Upper lobe of right lung (tissue), 1 donor: Measurements from ENCODE around the gene ETV3L. TPM values are rescaled to one million over a fixed set of nuclear protein-coding genes. Genes with fewer than 3 reads are reported as not detected.

Source experiments
- ATAC-seq: fragments of 200-7000 bp; cut with Tn5 transposase; one replicate; pipeline ENCODE4 v1.9.1; 2020; ENCODE audit warnings: mild to moderate bottlenecking, moderate library complexity
- DNase-seq: peaks from one replicate; pipeline ENCODE4 v3.0.0-alpha.2; 2020
- H3K27ac ChIP-seq: fragments of 200-600 bp; one replicate; pipeline ENCODE4 v1.8.0; 2022
- H3K27me3 ChIP-seq: fragments of 200-600 bp; one replicate; pipeline ENCODE4 v1.8.0; 2022; ENCODE audit warnings: mild to moderate bottlenecking
- H3K36me3 ChIP-seq: fragments of 200-600 bp; one replicate; pipeline ENCODE4 v1.8.0; 2022
- H3K4me1 ChIP-seq: fragments of 200-600 bp; one replicate; pipeline ENCODE4 v1.8.0; 2022
- H3K4me3 ChIP-seq: fragments of 200-600 bp; one replicate; pipeline ENCODE4 v1.8.0; 2022; ENCODE audit warnings: mild to moderate bottlenecking
- H3K9me3 ChIP-seq: fragments of 200-600 bp; one replicate; pipeline ENCODE4 v1.8.0; 2022
- CTCF ChIP-seq: fragments of 200-600 bp; IDR thresholded peaks from one replicate; pipeline ENCODE4 v1.8.0; 2022; ENCODE audit warnings: antibody characterized with exemption
- intact Hi-C: fragments of 100-400 bp; cut with DNase I; formaldehyde crosslinking; loops from one replicate; pipeline ENCODE4 v1.11.0; 2022
- total RNA-seq: library from RNA; stranded (reverse); fragmentation: NEBNext Ultra II Directional; extraction: Animal tissue kit (Norgen Biotek cat#: 25700); gene quantifications from one replicate; pipeline ENCODE4 v1.2.1, GENCODE V29; 2021
- donor health status: DM: no; HTN: yes; CAD: no; lungs with severe emphysema.

The ETV3L gene
- total RNA-seq, 1 donor from 2014 or later, result not detected

GRCh38 chr1:157095551-157095950 is 4.1 kb downstream of the ETV3L start:
- ATAC-seq (no peak), DNase-seq (peak; percentile 31)
- Histone ChIP-seq H3K4me3 (no peak overlapping the region), H3K27me3 (no peaks in the 10 kb centered on the region), H3K27ac (no peak overlapping the region), H3K36me3 (no peaks in the 10 kb centered on the region), H3K9me3 (no peaks in the 10 kb centered on the region), H3K4me1 (peaks cover 4% of the 10 kb centered on the region)
- no peak for TF ChIP-seq CTCF
- intact Hi-C loops, result no loop called here

- DNase-seq (peak; percentile 48), ATAC-seq (no peak)
- H3K4me3 ChIP-seq, result no peak overlapping the region
- no peak for TF ChIP-seq CTCF
- H3K27me3 ChIP-seq, result no peaks in the 10 kb centered on the region
- peaks cover 7% of the 10 kb centered on the region for H3K4me1 ChIP-seq
- no peaks in the 10 kb centered on the region for H3K36me3 ChIP-seq
- H3K9me3 ChIP-seq, result no peaks in the 10 kb centered on the region
- intact Hi-C loops, result no loop called here
- no peak overlapping the region for H3K27ac ChIP-seq
These were observed 4.5 kb downstream of the ETV3L start for GRCh38 chr1:157095091-157095490.

GRCh38 chr1:157092831-157093230 is 6.8 kb downstream of the ETV3L start:
- peak; percentile 62 for DNase-seq

GRCh38 chr1:157091668-157092273 is 7.8 kb downstream of the ETV3L start:
- Histone ChIP-seq H3K27ac (no peak overlapping the region), H3K36me3 (no peaks in the 10 kb centered on the region), H3K4me3 (no peak overlapping the region), H3K9me3 (no peaks in the 10 kb centered on the region), H3K27me3 (no peaks in the 10 kb centered on the region), H3K4me1 (peaks cover 7% of the 10 kb centered on the region)
- intact Hi-C loops, result loop anchor here (2.0 kb wide), 1 partner anchor 65 kb away; no protein-coding TSS in a partner anchor
- no peak for TF ChIP-seq CTCF
- ATAC-seq (no peak), DNase-seq (peak; percentile 19)

More at GRCh38 chr1:157092831-157093230, 6.8 kb downstream of the ETV3L start:
- H3K27me3 ChIP-seq, result no peaks in the 10 kb centered on the region
- H3K36me3 ChIP-seq, result no peaks in the 10 kb centered on the region
- peaks cover 7% of the 10 kb centered on the region for H3K4me1 ChIP-seq
- no peak for TF ChIP-seq CTCF
- H3K9me3 ChIP-seq, result no peaks in the 10 kb centered on the region
- intact Hi-C loops, result no loop called here
- H3K27ac ChIP-seq, result no peak overlapping the region
- H3K4me3 ChIP-seq, result no peak overlapping the region
- peak; percentile 4 for ATAC-seq

- H3K4me1 ChIP-seq, result peaks cover 7% of the 10 kb centered on the region
- no peaks in the 10 kb centered on the region for H3K27me3 ChIP-seq
- no peaks in the 10 kb centered on the region for H3K9me3 ChIP-seq
- H3K27ac ChIP-seq, result no peak overlapping the region
- no peak overlapping the region for H3K4me3 ChIP-seq
- no peaks in the 10 kb centered on the region for H3K36me3 ChIP-seq
- TF ChIP-seq CTCF, result no peak
- DNase-seq (peak; percentile 38), ATAC-seq (no peak)
- intact Hi-C loops, result loop anchor here (2.0 kb wide), 1 partner anchor 66 kb away; no protein-coding TSS in a partner anchor
These were observed 8.4 kb downstream of the ETV3L start for GRCh38 chr1:157091186-157091585.
